ENCODE data around the gene SERPINA4. TPM values are rescaled to one million over a fixed set of nuclear protein-coding genes. Genes with fewer than 3 reads are reported as not detected.

SERPINA4 gene
- total RNA-seq, 1 experiment from 2014 or later = not detected

GRCh38 chr14:94594441-94594840 lies 33.2 kb downstream of the SERPINA4 start:
- no peak overlapping the region for H3K4me3 Mint-ChIP-seq
- no peak for DNase-seq
- H3K27ac Mint-ChIP-seq = no peak overlapping the region
- Histone ChIP-seq H2BK15ac (ENCODE audit: low read depth, low read length) (no peak overlapping the region), H3T11ph (ENCODE audit: low read length) (no peak overlapping the region), H2BK120ac (ENCODE audit: low read depth, low read length, poor library complexity, severe bottlenecking) (no peak overlapping the region), H3K4me1 (ENCODE audit: insufficient read depth, low read length) (0 out of 2 replicates have a peak, but pooled peaks cover 2% of the 10 kb centered on the region), H3K4ac (ENCODE audit: low read depth, low read length) (no peak overlapping the region), H4K20me1 (ENCODE audit: control insufficient read depth, insufficient read depth, insufficient read length) (no peaks in the 10 kb centered on the region), H4K91ac (ENCODE audit: insufficient read length, low read depth, low read length) (no peak overlapping the region), H2AFZ (ENCODE audit: low read length) (no peak overlapping the region), H2BK12ac (ENCODE audit: insufficient read length, low read depth, low read length) (no peak overlapping the region), H2BK5ac (ENCODE audit: insufficient read length, low read length) (no peak overlapping the region), H3K79me2 (ENCODE audit: insufficient read depth, low read length) (no peaks in the 10 kb centered on the region), H4K5ac (ENCODE audit: insufficient read length, low read depth, low read length) (no peak overlapping the region), H3K9ac (ENCODE audit: extremely low read depth, insufficient read length, low read length) (no peak overlapping the region), H3K14ac (ENCODE audit: insufficient read depth, low read length) (no peak overlapping the region), H3K23ac (ENCODE audit: insufficient read length, low read depth, low read length) (no peak overlapping the region), H3K18ac (ENCODE audit: insufficient read length, low read depth, low read length) (no peak overlapping the region), H3K27me3 (ENCODE audit: insufficient read depth, low read length) (no peaks in the 10 kb centered on the region), H3K9me3 (ENCODE audit: control insufficient read depth, low read depth, low read length) (no peaks in the 10 kb centered on the region), H2BK20ac (ENCODE audit: low read depth, low read length, poor library complexity, severe bottlenecking) (no peak overlapping the region), H4K8ac (replicated peaks; ENCODE audit: insufficient read length, low read depth, low read length) (no peak overlapping the region), H3K23me2 (ENCODE audit: insufficient read length, low read depth, low read length, poor library complexity, severe bottlenecking) (no peaks in the 10 kb centered on the region), H3K56ac (ENCODE audit: insufficient read length, low read depth, low read length) (no peak overlapping the region), H3K79me1 (ENCODE audit: insufficient read depth, low read depth, low read length, poor library complexity, severe bottlenecking) (no peaks in the 10 kb centered on the region), H3K27ac (ENCODE audit: insufficient read length, low read depth, low read length) (no peak overlapping the region), H3K4me2 (ENCODE audit: insufficient read depth, insufficient read length, low read length) (no peak overlapping the region), H2AK5ac (ENCODE audit: insufficient read length, low read length) (no peak overlapping the region)
- no peak for TF ChIP-seq CTCF (conservative IDR thresholded peaks at IDR 0.05)
- H3K36me3 Mint-ChIP-seq (ENCODE audit: insufficient read depth in 1 of 3, low read depth in 3 of 3) = peaks cover 0 to 5% (median 5%) of the 10 kb centered on the region in 3 experiments; a peak in 3 of 7 replicates
- H3K9me3 Mint-ChIP-seq = peaks cover 8% of the 10 kb centered on the region in 2 experiments; a peak in 4 of 5 replicates
- peaks cover 14 to 16% of the 10 kb centered on the region in 2 experiments for H3K4me1 Mint-ChIP-seq
- peaks cover 10% of the 10 kb centered on the region for H3K27me3 Mint-ChIP-seq (ENCODE audit: low read depth)
- no CpG with 5 or more reads among the region's 7 CpGs for WGBS (ENCODE audit: extremely low coverage, insufficient read length, low lambda C conversion rate)

Data from H9 (cell line).